NCI-H82 treated with DMSO at 0.1 percent for 48 hours (cell line): Measurements from ENCODE around the gene POLD2.

ENCODE experiments used
- DNase-seq: peaks from one replicate; lab custom pipeline; 2025; ENCODE audit not compliant: unreplicated experiment; lab: John Stamatoyannopoulos, UW

The POLD2 gene

GRCh38 chr7:44114586-44115310, 8.6 kb downstream of the POLD2 start:
- no peak for DNase-seq

GRCh38 chr7:44113764-44114354, 9.5 kb downstream of the POLD2 start:
- no peak for DNase-seq

- DNase-seq, result no peak
These were observed 10.2 kb downstream of the POLD2 start for GRCh38 chr7:44112997-44113763.

- DNase-seq, result no peak
These were observed 10.9 kb downstream of the POLD2 start for GRCh38 chr7:44112231-44112996.

GRCh38 chr7:44111761-44112160, 11.6 kb downstream of the POLD2 start:
- no peak for DNase-seq

GRCh38 chr7:44110719-44111635, 12.4 kb downstream of the POLD2 start:
- no peak for DNase-seq

GRCh38 chr7:44109991-44110390, 13.4 kb downstream of the POLD2 start:
- no peak for DNase-seq

GRCh38 chr7:44108768-44109750, 14.3 kb downstream of the POLD2 start:
- no peak for DNase-seq

- no peak for DNase-seq
These were observed 15.2 kb downstream of the POLD2 start for GRCh38 chr7:44107961-44108767.

- no peak for DNase-seq
These were observed 16.0 kb downstream of the POLD2 start for GRCh38 chr7:44107116-44107960.

GRCh38 chr7:44106311-44107065, 16.9 kb downstream of the POLD2 start:
- no peak for DNase-seq

- DNase-seq, result no peak
These were observed 17.5 kb downstream of the POLD2 start for GRCh38 chr7:44105832-44106231.

GRCh38 chr7:44104860-44105771, 18.2 kb downstream of the POLD2 start:
- DNase-seq, result no peak

- peak; percentile 21 for DNase-seq
These were observed 19.2 kb downstream of the POLD2 start, which contains the start of gene AEBP1 for GRCh38 chr7:44103923-44104859. Gene AEBP1 (plus strand): TSS chr7:44104345. CDS start chr7:44104666, 321 bp downstream.
